Cardiac septum (tissue), 1 donor: Measurements from ENCODE around the gene TTYH1. TPM values are rescaled to one million over a fixed set of nuclear protein-coding genes. Genes with fewer than 3 reads are reported as not detected.
"Not testable (repeated sequence)": the region's sequence is repeated elsewhere in the genome, so short reads cannot be mapped to it uniquely, and the experiment has no call there.

Source experiments
- DNase-seq: peaks from one replicate; pipeline ENCODE4 v3.0.0-alpha.2; 2020; ENCODE audit warnings: low spot score
- intact Hi-C: fragments of 100-400 bp; cut with DNase I; formaldehyde crosslinking; loops from one replicate; pipeline ENCODE4 v1.14.0; 2022
- long read RNA-seq: library from polyadenylated mRNA; unstranded; transcript quantifications from one replicate; pipeline ENCODE4 v2.0.0, GENCODE V29; 2021
- total RNA-seq: library from RNA; stranded (reverse); fragmentation: NEBNext Ultra II Directional; extraction: Animal tissue kit (Norgen Biotek cat#: 25700); gene quantifications from one replicate; pipeline ENCODE4 v1.2.1, GENCODE V29; 2021
- donor health status: DM: no; HTN: no; CAD: no.

The TTYH1 gene
- 1.3 TPM for total RNA-seq
- long read RNA-seq, result 0 reads

GRCh38 chr19:54415208-54415900, at the start of gene TTYH1:
TTYH1 (plus strand) TSS chr19:54415464; CDS start chr19:54415553, 89 bp downstream.
- no peak for DNase-seq
- intact Hi-C loops, result no loop called here

GRCh38 chr19:54365798-54366197, 49.5 kb upstream of the TTYH1 start:
- intact Hi-C loops, DNase-seq: not testable (repeated sequence)

DNA sequence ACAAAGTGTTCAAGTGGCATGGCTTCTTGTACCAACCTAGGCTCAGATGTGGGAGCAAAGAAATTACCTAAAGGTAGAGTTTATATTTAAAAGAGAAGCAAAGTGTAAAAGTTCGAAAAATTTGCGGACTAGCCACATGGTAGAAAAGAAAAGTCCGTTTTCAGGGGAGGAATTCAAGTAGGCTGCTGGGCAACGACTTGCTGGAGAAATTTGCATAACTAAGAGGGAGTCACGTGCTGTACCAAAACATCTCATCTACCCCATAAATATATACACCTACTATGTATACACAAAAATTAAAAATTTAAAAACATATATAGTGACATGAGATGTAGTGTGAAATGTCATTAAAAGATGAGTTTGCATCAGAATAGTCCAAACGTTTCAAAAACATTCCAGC, 48.5 kb upstream of the TTYH1 start:
- intact Hi-C loops, result no loop called here

DNA sequence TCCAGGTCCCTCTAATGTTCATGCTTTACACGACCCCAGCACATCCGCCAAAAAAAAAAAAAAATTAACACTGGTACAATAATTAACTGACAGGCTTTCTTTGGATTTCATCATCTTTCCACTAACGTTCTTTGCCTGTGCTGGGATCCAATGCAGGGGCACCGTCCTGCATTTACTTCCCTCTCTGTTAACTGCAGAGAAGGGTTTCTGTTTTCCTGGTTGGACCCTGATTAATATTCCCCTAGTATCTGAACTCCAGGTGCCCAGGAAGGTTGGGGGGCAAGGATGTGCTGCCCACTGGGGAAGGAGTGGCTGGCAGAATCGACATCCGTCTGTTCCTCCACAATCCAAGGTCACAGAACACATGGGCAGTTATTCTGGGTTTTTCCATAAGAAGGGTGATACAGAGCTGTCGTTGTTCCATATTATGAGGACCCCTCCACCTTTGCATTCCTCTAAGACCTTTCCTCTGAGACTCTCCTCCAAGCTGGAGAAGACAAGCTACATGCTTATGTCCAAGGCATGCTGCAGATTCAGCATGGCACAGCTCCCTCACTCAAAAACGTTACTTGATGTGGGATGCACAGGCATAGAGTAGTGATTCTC, 46.1 kb upstream of the TTYH1 start:
- intact Hi-C loops, result no loop called here
- no peak for DNase-seq

More for the DNA sequence above, 48.5 kb upstream of the TTYH1 start:
- no peak for DNase-seq

GRCh38 chr19:54369688-54370433, 45.4 kb upstream of the TTYH1 start:
- intact Hi-C loops, DNase-seq: not testable (repeated sequence)

- DNase-seq, intact Hi-C loops: not testable (repeated sequence)
These were observed 44.8 kb upstream of the TTYH1 start for GRCh38 chr19:54370434-54370796.

DNA sequence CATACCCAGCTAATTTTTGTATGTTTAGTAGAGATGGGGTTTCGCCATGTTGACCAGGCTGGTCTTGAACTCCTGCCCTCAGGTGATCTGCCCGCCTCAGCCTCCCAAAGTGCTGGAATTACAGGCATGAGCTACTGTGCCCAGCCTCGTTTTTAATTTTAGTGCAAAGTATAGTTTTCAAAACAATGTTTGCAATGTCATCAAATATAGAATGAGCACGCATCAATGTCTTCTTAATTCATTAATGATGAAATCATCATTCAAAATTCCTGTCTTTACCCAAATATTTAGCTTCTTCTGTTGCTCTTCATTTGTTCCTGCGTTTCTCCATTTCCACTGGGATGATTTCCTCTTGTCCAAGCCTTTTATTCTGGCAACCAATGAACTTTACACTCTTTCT, 43.8 kb upstream of the TTYH1 start:
- DNase-seq, intact Hi-C loops: not testable (repeated sequence)

GRCh38 chr19:54373781-54374631, 41.3 kb upstream of the TTYH1 start:
- DNase-seq, result peak; percentile 82
- intact Hi-C loops, result no loop called here

- intact Hi-C loops, result not testable (repeated sequence)
- peak; percentile 64 for DNase-seq
These were observed 39.9 kb upstream of the TTYH1 start for GRCh38 chr19:54375181-54375938.

- DNase-seq, result peak; percentile 12
- intact Hi-C loops, result no loop called here
These were observed 38.5 kb upstream of the TTYH1 start for GRCh38 chr19:54376610-54377285.

DNA sequence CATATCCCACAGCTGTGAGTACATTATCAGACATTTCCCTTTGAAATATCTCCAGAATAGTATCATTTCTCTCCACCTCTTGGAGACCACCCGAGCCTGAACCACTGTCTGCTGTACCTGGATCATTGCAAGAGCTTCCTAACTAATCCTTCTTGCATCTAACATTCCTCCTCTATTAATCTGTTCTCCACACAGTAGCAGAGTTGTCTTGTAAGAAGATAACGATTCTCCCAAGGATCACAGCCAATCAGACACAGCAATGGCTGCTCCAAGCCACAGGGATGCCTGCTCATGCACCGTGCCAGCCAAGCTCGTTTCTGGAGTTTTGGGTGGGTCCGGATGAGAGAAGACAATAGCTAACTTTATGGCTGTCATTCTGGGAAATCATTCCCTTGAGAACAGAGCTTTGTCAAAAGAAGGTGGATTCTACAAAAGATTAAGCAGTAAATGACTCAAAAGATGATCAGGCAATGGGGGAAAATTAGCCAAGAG, 36.0 kb upstream of the TTYH1 start:
- peak; percentile 41 for DNase-seq
- intact Hi-C loops, result no loop called here

DNA sequence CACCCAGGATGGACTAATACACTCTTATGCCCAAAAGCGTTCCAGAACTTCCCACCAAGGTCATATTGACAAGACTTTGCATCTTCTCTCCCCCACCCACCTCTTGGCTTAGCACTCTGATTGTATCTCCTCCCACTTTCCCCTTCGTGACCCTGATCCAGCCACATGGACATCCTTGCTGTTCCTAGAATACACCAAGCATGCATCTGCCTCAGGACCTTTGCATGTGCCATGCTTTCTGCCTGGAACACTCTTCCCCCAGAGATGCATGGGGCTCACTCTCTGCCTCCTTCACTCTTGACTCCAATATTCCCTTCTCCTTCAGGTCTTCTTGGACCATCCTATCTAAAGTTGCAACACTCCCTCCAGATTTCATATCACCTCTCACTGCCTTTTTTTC, 34.4 kb upstream of the TTYH1 start:
- DNase-seq, result peak; percentile 9
- intact Hi-C loops, result no loop called here

DNA sequence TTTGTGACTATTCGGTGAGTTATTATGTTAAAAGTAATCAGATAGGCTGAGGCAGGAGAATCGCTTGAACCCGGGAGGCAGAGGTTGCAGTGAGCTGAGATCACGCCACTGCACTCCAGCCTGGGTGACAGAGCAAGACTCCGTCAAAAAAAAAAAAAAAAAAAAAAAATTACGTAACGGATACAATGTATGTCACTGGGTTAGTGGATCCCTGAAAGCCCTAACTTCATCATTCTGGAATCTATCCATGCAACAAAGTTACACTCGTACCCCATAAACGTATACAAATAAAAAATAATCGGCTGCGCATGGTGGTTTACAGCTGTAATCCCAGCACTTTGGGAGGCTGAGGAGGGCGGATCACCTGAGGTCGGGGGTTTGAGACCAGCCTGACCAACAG, 33.2 kb upstream of the TTYH1 start:
- DNase-seq, intact Hi-C loops: not testable (repeated sequence)

DNA sequence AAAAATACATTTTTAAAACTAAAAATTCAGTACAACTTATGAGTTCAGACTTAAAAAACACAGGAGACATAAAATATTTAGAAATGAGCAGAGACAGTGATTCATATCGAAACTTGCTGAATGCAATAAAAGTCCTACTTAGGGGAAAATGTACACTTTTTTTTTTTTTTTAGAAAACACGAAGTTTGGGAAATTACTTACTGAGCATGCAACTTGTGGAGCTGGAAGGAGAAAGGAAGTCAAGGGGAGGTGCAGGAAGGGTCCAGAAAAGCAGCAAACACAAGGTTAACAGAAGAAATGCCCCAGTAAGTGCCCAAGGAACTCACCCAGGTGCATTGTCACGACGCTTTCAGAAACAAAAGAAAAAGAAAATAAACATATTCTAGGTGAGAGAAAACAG, 31.9 kb upstream of the TTYH1 start:
- DNase-seq, result no peak
- intact Hi-C loops, result no loop called here

GRCh38 chr19:54387991-54388801, 27.1 kb upstream of the TTYH1 start:
- peak; percentile 75 for DNase-seq
- intact Hi-C loops, result no loop called here

DNA sequence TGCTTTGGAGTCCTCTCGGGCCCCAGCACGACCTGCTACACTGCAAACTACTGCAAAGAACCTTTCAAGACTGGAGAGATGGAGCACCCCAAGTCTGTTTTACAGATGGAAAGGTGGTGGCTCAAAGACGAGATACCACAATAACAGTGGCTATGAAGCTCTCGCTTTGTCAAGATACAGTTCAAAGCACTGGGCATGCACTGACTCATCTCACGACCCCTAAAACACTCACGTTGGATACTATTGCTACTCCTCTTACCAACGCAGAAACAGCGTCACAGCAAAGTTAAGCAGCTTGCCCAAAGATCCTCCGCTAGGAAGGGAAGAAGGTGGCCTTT, 26.5 kb upstream of the TTYH1 start:
- DNase-seq, result no peak
- intact Hi-C loops, result no loop called here

DNA sequence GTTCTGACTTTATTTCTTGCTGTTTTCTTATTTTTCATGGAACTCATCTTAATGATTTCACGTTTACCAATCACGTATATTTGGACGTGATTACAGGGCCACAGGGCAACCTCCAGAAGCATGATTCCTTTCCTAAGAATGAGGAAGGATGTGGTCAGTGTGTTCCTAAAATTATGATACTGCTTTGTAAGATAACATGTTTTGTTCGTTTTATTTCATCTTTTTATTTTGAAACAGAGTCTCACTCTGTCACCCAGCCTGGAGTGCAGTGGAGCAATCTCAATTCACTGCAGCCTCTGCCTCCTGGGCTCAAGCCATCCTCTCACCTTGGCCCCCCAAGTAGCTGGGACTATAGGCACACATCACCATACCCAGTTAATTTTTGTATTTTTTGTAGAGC, 25.7 kb upstream of the TTYH1 start:
- intact Hi-C loops, result no loop called here
- no peak for DNase-seq
